Breast epithelium (tissue), 3 donors: ENCODE data around the gene THADA.

Source experiments
- POLR2A ChIP-seq: fragments of 450-650 bp; IDR thresholded peaks from one replicate; pipeline ENCODE4 v1.6.1; 2016; ENCODE audit warnings: antibody characterized with exemption, mild to moderate bottlenecking, moderate library complexity
- TF ChIP-seq, protein P1 (sequence below), 3 donors: fragments of 450-650 bp; IDR thresholded peaks; one replicate each; pipeline ENCODE4 v1.5.1; 2016 to 2017; ENCODE audit warnings: antibody characterized with exemption in 3 of 3, mild to moderate bottlenecking in 3 of 3, moderate library complexity in 3 of 3

DNA sequence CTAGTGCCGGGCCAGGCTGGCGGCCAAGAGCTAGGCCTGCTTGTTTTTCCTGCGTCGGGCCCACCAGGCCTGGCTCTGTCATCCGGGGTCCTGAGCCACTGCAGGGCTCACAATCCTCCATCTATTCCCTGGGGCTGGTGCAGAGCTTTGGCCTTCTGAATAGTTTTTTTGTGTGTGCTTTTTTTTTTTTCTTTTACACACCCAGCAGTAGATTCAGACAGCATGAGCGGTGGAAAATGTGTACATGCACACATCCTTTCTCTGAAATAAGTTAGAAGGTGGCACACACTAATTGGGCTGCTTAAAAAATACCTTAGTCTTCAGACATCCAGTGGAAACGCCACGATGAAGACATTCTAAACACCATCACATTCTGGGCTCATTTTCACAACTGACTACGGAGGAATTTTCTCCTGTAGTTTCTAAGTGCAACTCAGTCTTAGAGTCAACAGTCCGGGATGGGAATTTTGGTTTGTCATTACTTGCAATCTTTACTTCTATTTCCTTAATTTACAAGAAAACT is 375.5 kb downstream of the THADA start:
- TF ChIP-seq, protein P1, sequence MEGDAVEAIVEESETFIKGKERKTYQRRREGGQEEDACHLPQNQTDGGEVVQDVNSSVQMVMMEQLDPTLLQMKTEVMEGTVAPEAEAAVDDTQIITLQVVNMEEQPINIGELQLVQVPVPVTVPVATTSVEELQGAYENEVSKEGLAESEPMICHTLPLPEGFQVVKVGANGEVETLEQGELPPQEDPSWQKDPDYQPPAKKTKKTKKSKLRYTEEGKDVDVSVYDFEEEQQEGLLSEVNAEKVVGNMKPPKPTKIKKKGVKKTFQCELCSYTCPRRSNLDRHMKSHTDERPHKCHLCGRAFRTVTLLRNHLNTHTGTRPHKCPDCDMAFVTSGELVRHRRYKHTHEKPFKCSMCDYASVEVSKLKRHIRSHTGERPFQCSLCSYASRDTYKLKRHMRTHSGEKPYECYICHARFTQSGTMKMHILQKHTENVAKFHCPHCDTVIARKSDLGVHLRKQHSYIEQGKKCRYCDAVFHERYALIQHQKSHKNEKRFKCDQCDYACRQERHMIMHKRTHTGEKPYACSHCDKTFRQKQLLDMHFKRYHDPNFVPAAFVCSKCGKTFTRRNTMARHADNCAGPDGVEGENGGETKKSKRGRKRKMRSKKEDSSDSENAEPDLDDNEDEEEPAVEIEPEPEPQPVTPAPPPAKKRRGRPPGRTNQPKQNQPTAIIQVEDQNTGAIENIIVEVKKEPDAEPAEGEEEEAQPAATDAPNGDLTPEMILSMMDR (IDR thresholded peaks at IDR 0.05) = no peak
- no peak for TF ChIP-seq POLR2A
